Renal cortex interstitium (tissue), 11 donors: ENCODE data around the gene TIE1. TPM values are rescaled to one million over a fixed set of nuclear protein-coding genes. Genes with fewer than 3 reads are reported as not detected.

Experiments used
- DNase-seq, 11 donors: peaks; one replicate each; pipeline ENCODE4 v3.0.0-alpha.2; 2013; ENCODE audit warnings: low read depth in 9 of 11, low spot score in 4 of 11; ENCODE audit errors: extremely low read depth in 1 of 11
- polyA plus RNA-seq, 3 donors: library from polyadenylated mRNA; unstranded; fragments of 120-200 nt; gene quantifications; one replicate each; pipeline ENCODE4 v1.2.1, GENCODE V29; 2013; ENCODE audit not compliant: insufficient read length in 3 of 3

Gene TIE1
- polyA plus RNA-seq, 3 donors = 39.5 to 62.5 (median 55.4) TPM

DNA sequence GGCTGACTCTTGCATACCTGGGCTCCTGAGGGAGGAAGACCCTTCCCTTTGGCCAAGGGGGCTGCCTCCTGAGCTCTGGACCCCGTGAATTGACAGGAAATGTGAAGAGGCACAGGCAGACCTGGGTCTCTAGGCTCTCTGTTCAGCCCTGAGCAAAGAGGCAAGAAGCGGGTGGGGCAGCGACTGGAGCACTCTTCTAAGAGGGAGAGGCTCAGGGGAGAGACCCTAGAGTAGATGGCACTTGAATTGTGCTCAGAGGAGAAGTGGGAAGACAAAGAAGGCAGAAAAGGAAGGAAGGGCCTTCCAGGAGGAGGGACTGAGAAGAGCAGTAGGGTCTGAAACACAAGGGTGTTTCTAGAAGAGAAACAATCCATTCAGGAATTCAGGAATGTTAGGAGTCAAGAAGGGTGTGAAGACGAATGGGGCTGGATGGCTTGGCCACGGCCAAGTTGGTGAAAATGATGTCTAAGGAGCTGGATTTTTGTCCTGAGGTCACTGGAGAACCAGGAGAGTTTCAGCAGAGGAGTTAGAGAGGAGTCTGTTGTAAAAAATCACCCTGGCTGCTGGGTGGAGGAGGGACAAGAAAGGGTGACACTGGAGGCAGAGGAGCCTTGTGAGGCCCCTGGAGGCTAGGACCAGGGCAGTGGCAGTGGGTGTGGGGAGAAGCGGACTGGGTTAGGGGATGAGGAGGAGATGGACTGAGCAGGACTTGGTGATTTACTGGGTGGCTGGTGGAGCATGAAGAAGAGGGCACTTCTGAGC, 5.3 kb downstream of the TIE1 start:
- no peak for DNase-seq

DNA sequence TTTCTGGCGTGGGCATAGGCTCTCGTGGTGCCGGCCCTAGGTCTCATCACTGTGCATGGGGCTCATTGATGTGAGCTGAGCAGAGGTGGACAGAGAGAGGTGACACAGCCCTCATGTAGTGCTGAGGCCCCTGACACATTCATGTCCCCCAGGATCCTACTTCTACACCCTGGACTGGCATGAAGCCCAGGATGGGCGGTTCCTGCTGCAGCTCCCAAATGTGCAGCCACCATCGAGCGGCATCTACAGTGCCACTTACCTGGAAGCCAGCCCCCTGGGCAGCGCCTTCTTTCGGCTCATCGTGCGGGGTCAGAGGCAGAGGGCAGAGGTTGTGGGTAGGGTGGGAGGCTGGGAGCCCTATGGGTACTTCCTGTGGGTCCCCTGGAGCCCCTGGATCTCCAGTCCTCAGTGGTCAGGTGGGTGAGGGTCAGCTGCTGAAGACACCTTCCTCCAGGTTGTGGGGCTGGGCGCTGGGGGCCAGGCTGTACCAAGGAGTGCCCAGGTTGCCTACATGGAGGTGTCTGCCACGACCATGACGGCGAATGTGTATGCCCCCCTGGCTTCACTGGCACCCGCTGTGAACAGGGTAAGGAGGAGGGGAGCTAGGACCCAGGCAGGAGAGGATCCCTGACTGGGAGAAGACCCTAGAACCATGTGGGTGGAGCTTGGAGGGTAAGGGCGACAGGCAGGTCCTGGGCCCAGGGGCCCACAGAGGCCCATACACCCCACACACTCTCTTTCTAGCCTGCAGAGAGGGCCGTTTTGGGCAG, 6.1 kb downstream of the TIE1 start:
- DNase-seq = no peak

DNA sequence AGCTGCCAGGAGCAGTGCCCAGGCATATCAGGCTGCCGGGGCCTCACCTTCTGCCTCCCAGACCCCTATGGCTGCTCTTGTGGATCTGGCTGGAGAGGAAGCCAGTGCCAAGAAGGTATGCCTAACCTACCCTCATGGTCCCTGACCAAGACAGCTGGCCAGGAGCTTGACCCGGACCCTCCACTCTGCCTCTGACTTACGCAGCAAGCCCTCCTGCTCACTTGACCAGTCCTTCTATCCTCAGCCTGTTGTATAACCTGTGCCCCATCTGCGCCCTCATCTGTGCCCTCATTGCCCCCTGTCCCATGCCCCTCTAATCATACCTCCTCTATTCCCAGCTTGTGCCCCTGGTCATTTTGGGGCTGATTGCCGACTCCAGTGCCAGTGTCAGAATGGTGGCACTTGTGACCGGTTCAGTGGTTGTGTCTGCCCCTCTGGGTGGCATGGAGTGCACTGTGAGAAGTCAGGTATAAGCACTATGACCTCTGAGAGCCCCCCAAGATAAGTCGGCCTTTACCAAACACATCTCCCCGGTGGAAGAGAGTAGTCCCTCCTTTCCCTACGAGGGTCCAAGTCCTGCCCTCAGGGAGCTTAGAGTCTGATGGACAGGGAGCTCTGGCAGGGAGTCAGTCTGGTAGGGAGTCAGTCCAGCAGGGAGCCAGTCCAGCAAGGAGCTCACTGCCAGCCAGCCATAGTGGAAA, 6.8 kb downstream of the TIE1 start:
- no peak for DNase-seq

DNA sequence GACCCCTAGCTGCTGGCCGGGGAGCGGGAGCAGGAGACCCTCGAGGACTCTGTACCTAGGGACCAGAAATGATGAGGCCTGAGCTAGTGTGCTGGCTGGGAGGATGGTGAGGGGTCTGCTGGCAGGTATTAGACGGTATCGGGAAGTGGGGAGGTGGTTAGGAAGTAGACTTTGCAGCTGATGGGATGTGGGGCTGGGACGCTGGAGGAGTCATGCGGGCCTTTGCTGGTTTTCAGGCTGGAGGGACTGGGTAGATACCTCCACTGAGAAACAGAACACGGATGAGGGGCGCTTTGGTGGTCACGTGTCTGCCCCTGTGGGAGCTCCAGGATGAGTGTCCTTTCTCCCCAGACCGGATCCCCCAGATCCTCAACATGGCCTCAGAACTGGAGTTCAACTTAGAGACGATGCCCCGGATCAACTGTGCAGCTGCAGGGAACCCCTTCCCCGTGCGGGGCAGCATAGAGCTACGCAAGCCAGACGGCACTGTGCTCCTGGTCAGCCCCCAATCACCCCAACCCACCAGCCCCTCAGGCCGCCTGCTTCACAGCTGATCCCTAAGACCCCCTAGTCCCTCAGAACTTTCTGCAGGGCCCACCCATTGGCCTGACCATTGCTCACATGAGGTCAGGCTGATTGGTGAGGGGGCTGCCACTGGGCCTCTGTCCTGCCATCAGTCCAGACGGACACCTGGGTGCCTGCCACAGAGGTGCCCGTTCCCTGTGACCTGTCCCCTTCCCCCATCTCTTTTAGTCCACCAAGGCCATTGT, 8.0 kb downstream of the TIE1 start:
- no peak for DNase-seq

DNA sequence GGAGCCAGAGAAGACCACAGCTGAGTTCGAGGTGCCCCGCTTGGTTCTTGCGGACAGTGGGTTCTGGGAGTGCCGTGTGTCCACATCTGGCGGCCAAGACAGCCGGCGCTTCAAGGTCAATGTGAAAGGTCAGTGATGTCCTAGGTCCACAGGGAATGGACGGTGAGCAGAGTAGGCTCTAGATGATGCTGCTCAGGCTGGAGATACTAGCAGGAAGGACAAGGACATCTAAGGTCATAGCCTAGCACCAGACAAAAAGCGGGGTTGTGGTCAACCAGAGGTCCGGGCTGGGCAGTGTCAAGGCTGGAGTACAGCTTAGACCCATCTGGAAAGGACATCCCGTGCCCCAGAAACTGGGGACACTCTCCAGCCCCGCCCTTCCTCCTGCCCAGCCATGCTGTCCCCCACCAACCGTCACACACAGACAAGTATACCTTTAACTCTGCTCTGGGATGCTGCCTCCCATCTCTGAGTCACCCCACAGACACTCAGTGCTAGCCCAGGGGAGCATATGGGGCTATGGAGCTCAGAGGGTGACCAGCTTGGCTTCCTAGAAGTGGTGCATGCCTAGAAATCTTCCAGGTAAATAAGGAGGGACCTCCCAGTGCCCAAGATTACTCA, 8.7 kb downstream of the TIE1 start:
- no peak for DNase-seq

DNA sequence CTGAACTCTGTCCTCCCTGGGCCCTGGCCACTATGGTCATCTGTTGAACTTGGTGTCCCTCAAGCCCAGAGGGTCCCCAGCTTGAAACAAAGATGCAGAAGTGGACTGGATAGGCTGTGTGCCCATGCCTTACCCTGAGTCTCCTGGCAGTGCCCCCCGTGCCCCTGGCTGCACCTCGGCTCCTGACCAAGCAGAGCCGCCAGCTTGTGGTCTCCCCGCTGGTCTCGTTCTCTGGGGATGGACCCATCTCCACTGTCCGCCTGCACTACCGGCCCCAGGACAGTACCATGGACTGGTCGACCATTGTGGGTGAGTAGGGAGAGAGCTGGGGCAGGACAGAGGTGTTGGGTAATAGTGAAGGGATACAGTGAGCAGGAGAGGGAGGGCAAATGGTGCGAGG, 10.7 kb downstream of the TIE1 start:
- DNase-seq = no peak

DNA sequence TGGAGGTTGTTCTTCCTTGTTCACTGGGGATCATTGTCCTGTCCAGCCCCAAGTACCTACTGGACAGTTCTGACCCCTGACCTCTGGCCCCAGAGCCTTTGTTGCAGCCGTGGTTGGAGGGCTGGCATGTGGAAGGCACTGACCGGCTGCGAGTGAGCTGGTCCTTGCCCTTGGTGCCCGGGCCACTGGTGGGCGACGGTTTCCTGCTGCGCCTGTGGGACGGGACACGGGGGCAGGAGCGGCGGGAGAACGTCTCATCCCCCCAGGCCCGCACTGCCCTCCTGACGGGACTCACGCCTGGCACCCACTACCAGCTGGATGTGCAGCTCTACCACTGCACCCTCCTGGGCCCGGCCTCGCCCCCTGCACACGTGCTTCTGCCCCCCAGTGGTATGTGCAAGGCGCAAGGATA, 11.4 kb downstream of the TIE1 start:
- no peak for DNase-seq

DNA sequence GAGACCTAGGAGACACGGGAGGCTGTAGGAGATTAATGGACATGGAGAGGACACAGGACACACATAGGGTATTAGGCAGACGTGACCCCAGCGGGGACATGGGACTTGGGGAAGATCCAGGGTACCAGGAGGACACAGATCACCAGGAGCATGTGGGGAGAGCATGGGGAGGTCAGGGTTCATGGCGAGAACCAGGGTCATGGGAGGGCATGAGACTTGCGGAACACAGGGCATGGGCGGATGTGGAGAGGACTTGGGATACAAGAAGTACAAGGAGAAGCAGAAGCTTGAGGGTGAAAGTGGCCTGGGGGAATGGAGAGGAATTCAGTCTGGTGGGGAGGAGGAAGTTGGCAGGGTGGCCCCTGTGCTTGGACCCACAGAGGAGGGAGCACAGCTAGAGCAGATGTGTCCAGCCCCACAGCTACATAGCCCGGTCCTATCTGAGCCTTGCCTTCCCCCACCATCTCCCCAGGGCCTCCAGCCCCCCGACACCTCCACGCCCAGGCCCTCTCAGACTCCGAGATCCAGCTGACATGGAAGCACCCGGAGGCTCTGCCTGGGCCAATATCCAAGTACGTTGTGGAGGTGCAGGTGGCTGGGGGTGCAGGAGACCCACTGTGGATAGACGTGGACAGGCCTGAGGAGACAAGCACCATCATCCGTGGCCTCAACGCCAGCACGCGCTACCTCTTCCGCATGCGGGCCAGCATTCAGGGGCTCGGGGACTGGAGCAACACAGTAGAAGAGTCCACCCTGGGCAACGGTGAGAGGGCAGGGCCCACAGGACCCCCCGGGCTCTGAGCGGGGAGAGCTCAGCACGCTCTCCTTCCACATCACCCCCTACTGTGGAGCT, 12.1 kb downstream of the TIE1 start:
- no peak for DNase-seq

DNA sequence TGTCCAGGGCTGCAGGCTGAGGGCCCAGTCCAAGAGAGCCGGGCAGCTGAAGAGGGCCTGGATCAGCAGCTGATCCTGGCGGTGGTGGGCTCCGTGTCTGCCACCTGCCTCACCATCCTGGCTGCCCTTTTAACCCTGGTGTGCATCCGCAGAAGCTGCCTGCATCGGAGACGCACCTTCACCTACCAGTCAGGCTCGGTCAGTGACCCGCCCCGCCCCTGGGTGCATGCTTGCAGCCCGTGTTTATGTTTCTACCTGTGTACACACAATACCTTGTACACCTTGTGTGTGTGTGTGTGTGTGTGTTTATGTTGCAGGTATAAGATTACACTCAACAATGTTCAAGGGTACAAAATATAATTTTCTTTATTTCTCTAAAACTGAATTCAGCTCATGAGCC, 13.0 kb downstream of the TIE1 start:
- no peak for DNase-seq

DNA sequence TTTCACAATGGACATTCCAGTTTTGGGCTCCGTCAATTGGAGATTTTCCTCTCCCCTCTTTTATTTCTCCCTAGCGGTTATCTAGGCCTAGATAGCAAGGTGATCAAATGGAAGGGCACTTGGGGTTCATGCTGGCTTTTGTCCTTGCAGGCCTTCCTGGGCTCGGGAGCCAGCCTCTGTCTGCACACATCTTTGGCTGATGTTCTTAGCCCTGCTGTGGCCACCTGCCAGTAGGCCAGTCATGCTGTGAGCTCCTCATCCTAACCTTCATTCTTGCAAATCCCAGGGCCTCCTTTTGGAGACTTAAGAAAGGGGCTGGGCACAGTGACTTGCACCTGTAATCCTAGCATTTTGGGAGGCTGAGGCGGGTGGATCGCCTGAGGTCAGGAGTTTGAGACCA, 13.5 kb downstream of the TIE1 start:
- no peak for DNase-seq

DNA sequence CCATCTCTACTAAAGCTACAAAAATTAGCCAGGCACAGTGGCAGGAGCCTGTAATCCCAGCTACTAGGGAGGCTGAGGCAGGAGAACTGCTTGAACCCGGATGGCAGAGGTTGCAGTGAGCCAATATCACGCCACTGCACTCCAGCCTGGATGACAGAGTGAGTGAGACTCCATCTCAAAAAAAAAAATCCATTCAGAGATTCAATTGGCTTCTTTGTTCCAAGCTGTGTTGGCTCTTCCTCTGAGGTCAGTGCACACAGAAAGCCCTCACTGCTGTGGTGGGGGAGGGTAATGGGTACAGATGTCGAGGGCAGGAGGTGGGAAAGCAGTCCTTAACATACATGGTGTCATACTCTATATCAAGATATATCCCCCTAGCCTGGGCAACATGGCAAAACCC, 14.7 kb downstream of the TIE1 start:
- no peak for DNase-seq

DNA sequence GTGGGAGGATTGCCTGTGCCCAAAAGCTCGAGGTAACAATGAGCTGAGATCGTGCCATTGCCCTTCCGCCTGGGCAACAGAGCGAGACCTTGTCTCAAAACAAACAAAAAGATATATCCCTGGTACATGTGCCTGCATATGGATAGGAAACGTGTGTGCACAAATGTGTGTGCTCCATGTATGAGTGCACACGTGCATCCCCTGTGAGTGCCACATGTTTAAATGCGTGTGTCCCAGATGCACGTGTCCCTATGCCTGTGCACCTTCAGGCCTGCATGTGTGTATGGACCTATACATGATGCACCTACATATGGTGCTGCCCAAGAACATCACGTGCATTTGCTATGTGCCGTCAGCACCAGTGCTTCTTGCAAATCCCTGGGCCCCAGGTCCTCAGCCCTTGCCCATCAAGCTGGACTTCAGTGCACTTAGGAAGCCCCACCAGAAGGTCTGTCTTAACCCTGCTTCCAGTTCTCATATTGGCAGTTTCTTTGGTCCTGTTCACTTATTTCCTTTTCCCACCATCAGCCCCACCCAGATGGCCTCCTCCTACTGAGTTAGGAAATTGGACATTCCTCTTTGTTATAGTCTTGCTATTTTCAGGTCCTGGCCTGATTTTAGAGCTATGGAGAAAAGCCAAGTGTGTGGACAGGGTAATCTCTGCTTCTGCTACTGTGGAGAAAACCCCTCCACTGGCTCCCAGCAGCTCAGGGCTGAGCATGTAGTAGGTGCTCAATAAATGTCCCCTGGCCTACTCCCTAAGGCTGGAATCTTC, 15.4 kb downstream of the TIE1 start:
- no peak for DNase-seq

DNA sequence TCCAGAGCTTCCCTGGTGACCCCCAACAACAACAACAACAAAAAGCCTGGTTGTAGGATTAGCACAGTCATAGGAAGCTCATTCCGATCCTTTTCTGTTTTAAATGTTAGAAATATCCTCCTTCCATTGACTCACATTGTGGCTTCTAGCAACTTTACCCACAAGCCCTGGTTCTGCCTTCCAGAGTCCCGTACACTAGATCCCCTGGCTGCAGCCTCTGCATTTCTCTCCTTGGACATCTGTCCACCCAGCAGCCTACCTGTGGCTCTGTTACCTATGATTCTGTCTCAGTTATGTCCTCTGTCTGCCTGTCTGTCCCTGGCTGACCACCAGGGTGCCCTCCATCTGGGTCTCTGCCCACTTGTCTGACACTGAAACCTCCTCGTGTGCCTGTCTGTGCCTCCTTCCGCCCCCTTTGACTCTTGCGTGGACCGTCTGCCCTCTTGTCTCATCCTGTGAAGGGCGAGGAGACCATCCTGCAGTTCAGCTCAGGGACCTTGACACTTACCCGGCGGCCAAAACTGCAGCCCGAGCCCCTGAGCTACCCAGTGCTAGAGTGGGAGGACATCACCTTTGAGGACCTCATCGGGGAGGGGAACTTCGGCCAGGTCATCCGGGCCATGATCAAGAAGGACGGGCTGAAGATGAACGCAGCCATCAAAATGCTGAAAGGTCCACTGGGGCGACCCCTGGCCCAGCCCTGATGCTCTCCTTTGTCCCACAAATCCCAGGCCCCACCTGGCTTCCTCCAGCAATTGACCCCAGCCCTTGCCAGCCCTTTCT, 16.1 kb downstream of the TIE1 start:
- DNase-seq = no peak

DNA sequence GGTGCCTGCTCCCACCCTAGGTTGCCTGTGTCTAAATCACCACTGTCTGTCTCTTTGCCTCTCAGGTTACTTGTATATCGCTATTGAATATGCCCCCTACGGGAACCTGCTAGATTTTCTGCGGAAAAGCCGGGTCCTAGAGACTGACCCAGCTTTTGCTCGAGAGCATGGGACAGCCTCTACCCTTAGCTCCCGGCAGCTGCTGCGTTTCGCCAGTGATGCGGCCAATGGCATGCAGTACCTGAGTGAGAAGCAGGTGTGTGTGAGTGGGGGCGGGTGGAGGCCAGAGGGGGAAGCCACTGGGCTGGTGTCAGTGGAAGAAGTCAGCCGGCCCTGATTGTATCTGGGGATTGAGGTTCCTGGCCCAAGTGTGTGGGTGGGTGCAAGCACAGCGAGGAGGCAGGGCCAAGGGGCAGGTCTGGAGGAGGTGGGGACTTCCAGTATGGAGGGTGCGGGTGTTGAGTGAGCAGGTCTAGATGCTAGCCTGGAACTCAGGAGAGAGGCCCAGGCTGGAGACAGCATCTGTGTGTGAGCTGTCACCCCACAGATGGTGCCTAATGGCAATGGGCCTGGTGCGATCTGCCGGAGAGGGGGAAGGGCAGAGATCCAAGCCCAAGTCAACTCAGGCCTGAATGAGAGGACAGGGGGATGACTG, 17.2 kb downstream of the TIE1 start:
- DNase-seq = no peak

DNA sequence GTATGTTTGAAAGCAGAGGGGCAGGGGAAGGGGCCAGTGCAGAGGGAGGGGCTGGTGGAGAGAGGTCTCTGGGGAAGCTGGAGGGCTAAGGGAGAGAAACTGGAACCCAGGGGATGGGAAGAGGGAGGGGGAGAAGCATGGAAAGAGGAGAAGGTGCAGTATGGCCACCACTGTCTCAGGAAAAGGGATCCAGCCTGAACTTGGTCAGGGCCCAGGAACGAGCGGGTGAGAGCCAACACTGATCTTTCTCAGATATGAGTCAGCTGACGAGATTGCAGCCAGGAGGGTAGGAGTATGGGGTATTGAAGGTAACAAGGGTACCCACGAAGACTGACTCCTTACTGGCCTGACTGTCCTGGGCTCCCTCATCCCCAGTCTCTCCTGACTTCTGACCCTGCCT, 18.0 kb downstream of the TIE1 start:
- DNase-seq = no peak

DNA sequence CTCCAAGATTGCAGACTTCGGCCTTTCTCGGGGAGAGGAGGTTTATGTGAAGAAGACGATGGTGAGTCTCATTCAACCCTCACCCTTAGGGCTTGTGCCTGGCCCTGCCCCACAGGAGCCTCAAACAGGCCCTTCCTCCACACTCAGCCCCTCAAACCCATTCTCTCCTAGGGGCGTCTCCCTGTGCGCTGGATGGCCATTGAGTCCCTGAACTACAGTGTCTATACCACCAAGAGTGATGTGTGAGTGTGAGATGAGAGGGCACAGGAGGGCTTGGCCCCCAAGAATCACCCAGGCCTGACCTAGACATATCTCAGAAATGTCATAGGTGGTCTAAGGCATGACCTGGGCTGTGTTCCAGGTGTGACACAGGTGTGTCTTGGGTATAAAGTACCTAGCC, 18.5 kb downstream of the TIE1 start:
- no peak for DNase-seq
